ENCODE results near the gene LRMDA. TPM values are rescaled to one million over a fixed set of nuclear protein-coding genes. Genes with fewer than 3 reads are reported as not detected.

The LRMDA gene
- total RNA-seq, 1 donor from 2014 or later = not detected

DNA sequence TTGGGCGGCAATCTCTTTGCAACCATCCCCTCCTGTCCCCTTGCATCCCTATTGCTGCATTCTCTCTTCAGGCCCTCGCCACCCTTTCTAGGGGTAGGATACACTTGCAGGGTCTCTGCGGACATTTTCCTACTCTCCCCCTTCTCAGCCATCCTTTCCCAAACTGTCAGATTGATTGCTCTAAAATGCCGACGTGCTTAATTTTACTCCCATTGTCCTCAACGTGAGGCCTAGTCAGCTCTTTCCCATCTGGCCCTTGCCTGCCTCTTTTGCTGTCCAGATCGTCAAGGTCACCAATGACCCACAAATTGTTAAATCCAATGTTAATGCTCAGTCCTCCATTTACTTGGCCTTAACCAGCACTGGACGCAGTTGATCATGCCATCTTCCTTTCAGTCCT is 12.7 kb upstream of the LRMDA start:
- DNase-seq (ENCODE audit: low read depth) = no peak

DNA sequence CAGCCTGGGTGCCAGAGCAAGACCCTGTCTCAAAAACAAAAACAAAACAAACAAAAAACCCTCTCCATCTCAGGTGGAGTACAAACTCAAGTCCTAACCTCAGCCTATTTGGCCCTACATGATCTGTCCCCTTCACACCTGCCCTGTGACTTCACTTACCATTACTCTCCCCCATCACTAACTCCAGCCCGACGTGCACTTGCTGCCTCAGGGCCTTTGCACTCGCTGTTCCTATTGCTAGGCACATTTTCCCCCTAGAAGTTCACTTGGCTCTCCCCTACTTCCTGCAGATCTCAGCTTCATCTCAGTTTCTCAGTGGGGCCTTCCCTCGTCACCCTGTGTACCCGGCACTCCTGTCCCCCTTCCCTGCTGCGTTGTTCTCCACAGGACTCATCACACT is 8.5 kb upstream of the LRMDA start:
- DNase-seq (ENCODE audit: low read depth) = no peak

- peak; percentile 51 for DNase-seq (ENCODE audit: low read depth)
These were observed 6.9 kb upstream of the LRMDA start for GRCh38 chr10:75424571-75424970.

DNA sequence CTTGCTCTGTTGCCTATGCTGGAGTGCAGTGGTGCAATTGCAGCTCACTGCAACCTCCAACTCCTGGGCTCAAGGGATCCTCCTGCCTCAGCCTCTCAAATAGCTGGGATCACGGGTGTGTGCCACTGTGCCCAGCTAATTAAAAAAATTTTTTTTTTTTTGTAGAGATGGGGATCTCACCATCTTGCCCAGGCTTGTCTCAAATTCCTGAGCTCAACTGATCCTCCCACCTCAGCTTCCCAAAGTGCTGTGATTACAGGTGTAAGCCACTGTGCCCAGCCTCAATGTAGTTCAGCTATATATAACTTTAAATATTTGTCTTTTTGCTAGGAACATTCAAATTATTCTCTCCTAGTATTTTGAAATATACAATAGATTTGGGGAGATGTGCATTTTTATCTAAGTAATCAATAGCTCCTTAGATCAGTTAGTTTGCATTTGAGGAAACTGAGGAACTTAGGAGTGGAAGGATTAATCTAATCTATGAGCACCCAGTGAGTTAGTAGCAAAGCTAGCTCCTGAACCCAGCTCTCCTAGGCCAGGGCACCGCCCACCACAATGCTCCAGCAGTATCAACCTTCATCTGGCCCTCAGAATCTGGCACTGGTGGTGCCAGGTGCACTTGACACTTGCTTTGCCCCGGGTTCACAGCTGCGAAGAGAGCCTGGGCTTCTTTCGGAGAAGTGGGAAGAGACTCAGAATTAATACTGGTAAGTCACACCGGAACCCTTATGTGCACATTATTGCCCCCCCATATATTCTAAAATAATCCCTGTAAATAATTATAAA is 5.9 kb upstream of the LRMDA start:
- no peak for DNase-seq (ENCODE audit: low read depth)

DNA sequence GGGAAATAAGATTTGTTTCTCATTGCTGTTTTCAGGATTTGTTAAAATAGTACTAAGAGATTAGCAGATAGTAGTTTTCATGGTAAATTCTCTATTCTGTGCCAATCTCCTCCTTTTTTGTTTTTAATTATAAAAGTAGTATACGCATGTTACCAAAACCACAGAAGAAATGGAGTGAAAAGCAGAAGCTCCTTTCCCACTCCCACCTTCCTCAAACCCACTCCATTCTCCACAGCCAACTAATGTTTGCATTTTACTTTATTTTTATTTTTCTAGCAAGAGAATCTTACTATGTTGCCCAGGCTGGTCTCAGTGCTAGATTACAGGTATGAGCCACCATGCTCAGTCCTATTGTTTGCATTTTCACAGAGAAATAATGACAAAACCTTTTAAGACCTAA is 4.5 kb upstream of the LRMDA start:
- no peak for DNase-seq (ENCODE audit: low read depth)

DNA sequence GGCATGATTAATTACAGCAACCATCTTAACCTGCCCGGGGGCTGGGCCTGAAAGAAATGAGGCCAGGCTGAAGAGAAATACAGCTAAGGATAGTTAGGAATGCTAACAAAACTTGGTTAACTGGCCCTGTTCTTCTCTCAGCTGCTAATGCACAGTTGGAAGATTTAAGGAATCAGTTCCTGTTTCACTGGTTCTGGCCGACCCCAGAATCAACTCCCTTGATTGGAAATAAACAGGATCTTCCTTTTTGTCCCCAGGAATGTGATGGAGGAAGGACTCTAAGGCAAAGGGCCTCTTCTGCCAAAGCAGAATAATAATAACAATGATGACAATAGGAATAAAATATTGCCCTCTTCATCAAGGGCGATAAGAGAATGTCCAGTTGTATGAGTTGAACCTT is 3.5 kb upstream of the LRMDA start:
- no peak for DNase-seq (ENCODE audit: low read depth)

GRCh38 chr10:75428434-75429158 is 2.8 kb upstream of the LRMDA start:
- DNase-seq (ENCODE audit: low read depth) = no peak

DNA sequence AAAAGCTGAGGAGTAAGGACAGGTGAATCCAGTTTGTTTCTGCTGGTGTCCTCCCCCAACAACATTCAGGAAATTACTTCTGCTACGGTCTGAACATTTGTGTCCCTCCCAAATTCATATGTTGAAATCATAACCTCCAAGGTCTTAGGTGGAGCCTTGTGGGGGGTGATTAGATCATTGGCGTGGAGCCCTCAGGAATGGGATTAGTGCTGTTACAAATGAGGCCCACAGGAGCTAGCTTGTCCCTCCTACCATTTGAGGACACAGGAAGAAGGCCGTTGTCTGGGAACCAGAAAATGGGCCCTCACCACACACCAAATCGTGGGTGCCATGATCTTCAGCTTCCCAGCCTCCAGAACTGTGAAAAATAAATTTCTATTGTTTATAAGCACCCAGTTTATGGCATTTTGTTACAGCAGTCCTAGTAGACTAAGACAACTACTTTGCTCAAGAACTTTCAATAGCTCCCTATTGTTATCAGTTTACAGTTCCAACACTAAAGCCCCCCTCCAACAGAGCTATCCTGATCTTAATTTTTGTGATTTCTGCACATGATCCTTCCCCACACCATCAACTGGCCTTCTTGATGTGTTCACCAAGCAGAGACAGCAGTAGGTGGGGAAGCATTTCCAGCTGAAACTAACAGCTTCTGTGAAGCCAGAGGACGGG is 2.1 kb upstream of the LRMDA start:
- no peak for DNase-seq (ENCODE audit: low read depth)

GRCh38 chr10:75430000-75430763 is 1.2 kb upstream of the LRMDA start:
- DNase-seq (ENCODE audit: low read depth) = peak; percentile 68

- DNase-seq (ENCODE audit: low read depth) = no peak
These were observed 752 bp downstream of the LRMDA start for GRCh38 chr10:75432176-75432575.

DNA sequence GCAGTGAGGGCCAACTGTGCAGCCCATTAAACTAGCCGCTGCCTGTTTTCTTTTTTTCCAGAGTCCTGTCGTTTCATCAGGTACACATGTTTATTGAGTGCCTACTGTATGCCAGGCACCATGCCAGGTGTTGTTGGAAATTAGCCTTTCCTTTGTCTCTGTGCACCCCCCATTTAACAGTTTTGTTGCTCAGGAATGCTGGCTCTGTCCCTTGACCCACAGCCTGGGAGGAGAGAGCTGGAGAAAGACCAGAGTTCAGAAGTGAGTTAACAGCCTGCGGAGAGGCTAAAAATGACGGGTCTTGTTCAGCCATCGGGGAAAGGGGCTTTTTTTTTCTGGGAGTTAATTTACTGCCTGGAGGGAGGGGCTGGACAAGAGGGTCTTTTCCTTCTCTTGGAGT is 1.3 kb downstream of the LRMDA start:
- no peak for DNase-seq (ENCODE audit: low read depth)

GRCh38 chr10:75433216-75433615 is 1.8 kb downstream of the LRMDA start:
- no peak for DNase-seq (ENCODE audit: low read depth)

GRCh38 chr10:75434291-75434690 is 2.9 kb downstream of the LRMDA start:
- no peak for DNase-seq (ENCODE audit: low read depth)

DNA sequence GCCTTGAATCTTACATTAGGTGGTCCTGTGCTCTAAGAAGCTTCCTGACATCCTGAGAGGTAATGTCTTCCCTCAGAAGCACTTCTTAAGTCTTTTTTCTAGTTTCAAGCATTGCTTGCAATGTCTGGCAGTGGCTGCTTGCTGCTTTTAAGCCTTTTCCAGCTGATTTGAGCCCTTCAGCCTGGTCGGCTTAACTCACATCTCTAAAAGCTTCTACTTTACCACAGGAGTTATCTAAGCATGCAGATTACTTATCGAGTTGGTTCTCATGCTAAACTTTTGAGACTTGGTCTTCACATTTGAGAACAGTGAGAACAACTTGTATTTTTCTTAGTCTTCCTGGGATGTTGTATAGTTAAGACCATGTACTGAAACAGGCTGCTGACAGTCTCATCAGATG is 3.9 kb downstream of the LRMDA start:
- DNase-seq (ENCODE audit: low read depth) = no peak

DNA sequence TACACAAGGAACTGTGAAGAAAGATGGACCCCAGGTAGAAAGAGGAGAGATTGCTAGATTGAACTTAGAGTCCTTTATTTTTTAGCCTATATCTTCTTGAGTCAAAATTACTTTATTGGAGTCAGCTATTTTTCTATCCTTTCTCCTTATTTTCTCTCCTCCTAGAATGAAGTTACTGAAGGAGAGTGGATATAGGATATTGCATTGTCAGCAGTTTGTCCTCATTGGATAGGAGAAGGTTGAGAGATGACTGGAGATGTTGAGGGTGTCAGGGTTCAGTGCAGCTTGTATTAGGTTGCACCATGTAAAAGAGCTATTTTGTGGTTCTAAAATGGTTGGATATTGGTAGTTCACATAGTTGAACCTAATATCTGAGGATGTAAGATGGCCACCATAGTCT is 5.5 kb downstream of the LRMDA start:
- DNase-seq (ENCODE audit: low read depth) = no peak

DNA sequence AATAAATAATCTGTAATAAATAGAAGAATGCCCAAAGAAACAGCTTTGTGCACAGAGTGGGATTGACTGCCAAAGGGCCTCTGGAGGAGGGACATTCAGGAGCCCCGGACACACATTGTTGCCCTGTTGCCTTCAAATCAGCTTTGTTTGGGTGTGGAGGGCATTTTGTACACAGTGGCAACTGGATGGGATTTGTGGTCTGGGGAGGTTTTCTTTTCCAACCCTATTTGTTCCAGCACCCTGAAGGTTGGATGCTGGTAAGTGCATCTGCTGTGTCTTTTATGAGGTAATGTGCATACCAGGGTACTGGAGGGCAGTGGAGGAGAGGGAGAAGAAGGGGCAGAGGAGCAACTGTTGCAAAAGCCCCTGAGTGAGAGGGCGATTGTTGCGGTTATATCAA is 6.3 kb downstream of the LRMDA start:
- peak; percentile 51 for DNase-seq (ENCODE audit: low read depth)

DNA sequence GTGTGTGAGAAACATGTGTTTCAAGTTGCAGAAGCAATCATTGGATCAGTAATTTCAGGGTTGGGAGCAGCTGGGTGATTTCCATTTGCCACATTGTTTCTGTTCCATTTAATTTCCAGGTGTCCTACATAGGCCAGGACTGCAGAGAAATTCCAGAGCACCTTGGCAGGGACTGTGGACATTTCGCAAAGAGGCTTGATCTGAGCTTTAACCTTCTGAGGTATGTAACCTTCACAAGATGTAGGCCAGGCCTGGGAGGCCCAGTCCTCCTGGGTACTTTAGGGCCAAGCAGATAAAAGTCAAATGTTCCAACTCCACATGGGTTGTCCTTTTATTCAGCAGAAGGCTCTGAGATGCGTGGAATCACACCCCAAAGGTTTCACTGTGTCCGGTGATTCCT is 6.9 kb downstream of the LRMDA start:
- no peak for DNase-seq (ENCODE audit: low read depth)

- DNase-seq (ENCODE audit: low read depth) = no peak
These were observed 8.4 kb downstream of the LRMDA start for GRCh38 chr10:75439811-75440210.

- no peak for DNase-seq (ENCODE audit: low read depth)
These were observed 8.9 kb downstream of the LRMDA start for GRCh38 chr10:75440271-75440793.

GRCh38 chr10:75441196-75441595 is 9.8 kb downstream of the LRMDA start:
- no peak for DNase-seq (ENCODE audit: low read depth)

- DNase-seq (ENCODE audit: low read depth) = no peak
These were observed 10.3 kb downstream of the LRMDA start for GRCh38 chr10:75441682-75442081.
